NOMO-1 treated with dmso at 0.1 percent for 144 hours (cell line): ENCODE data around the gene PDYN.

Experiments
- DNase-seq: peaks from one replicate; lab custom pipeline; 2025; ENCODE audit not compliant: unreplicated experiment; lab: John Stamatoyannopoulos, UW

The PDYN gene

GRCh38 chr20:1935696-1936366, 58.0 kb downstream of the PDYN start:
- no peak for DNase-seq

GRCh38 chr20:1934721-1935573, 58.9 kb downstream of the PDYN start:
- DNase-seq, result peak; percentile 37

GRCh38 chr20:1934156-1934555, 59.7 kb downstream of the PDYN start:
- DNase-seq, result no peak

GRCh38 chr20:1933465-1933870, 60.4 kb downstream of the PDYN start:
- DNase-seq, result no peak

- no peak for DNase-seq
Measured at GRCh38 chr20:1932971-1933370, 60.9 kb downstream of the PDYN start.

GRCh38 chr20:1931830-1932229, 62.0 kb downstream of the PDYN start:
- DNase-seq, result no peak

GRCh38 chr20:1930165-1930564, 63.7 kb downstream of the PDYN start:
- no peak for DNase-seq

GRCh38 chr20:1929460-1929859, 64.4 kb downstream of the PDYN start:
- DNase-seq, result no peak

GRCh38 chr20:1928782-1929181, 65.1 kb downstream of the PDYN start:
- no peak for DNase-seq
